ENCODE results near the gene DYNC2H1.

DNA sequence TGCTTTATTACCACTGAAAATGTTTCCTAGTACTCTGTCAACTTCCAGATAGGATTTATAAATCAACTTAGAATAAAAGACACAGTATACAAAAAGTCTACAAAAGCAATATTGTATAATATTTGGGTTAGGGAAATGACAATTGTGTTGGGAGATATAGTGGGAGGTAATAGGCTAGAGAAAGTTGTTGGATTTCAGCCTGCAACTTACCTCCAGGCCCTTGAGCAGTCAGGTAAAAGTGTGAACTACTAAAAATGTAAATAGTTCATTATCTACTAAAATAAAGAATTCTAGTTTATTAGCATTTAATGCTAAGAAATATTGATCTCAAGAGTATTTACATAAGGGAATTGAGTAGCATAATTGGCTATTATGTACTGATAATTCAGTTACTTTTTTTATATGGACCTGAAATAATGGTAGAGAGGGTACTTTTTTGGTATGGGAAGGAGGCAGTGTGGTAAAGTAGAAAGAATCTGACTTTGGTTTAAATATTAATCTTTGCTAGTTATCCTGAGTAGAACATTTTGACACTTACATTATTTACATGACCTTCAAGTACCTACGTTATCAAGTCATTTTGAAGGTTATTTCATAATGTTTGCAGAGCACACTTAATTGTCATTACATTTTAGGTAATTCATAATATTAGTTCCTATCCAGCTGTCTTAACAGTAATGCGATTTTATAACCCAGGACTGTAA, 55.0 kb downstream of the DYNC2H1 start:
- TF ChIP-seq CTCF (IDR thresholded peaks at IDR 0.05) (no peak), EZH2 (IDR thresholded peaks at IDR 0.05) (no peak)
